Stimulated activated CD4-positive, alpha-beta T cell treated with anti-CD3 and anti-CD28 coated beads, Interleukin-2, amount 100 ng/mL, for 4 hours (primary cell): ENCODE data around the gene COL23A1.

Experiments used
- DNase-seq: peaks from one replicate; pipeline ENCODE4 v3.0.0-alpha.2; 2020; ENCODE audit warnings: low read depth

Gene COL23A1

DNA sequence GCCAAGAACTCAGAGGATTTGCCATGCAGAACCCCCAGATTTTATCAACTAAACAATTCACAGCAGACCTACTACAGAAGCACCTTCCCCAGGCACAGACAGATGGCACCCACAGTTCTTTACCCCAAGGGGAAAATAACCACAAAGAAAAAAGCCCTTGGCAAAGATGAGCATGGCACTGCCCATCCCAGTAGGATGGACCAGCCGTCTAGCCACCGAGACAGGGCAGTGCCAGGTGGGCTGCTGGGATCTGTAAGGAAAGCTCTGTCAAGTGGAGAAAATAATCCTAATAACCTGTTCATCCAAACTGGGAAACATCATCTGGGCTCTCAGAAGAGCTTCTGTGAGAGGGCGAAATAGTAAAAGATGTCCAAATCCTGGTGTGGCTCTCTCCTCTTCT is 130.0 kb downstream of the COL23A1 start:
- DNase-seq: no peak

DNA sequence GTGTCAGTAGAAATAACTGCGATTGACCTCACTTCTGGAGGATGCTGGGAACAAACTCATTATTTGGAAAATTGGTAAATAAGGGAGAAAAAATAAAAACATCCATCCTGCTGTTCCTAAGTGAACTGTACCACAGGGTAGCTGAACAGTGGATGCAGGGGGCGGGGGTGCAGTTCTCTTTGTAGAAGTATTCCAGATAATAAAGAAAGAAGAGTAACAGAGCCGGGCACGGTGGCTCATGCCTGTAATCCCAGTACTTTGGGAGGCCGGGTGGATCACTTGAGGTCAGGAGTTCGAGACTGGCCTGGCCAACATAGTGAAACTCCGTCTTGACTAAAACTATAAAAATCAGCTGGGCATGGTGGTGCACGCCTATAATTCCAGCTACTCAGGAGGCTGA is 132.1 kb downstream of the COL23A1 start:
- DNase-seq: no peak

DNA sequence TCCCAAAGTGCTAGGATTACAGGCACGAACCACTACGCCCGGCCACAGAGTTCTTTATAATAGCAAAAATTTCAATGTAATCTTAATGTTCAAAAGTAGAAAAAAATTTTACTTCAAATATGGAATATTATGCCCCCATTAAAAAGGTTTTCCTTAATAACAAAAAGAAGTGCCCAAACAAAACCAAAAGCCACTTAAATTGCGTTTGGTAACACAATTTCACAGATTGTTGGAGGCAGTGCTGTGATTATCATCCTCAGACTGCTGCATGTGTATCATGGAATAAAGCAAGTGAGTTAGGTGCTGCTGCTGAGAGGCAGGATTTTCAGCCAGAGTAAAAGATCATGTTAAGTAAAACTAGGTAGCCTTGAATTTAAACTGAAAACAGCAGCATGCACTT is 132.7 kb downstream of the COL23A1 start:
- DNase-seq: no peak

DNA sequence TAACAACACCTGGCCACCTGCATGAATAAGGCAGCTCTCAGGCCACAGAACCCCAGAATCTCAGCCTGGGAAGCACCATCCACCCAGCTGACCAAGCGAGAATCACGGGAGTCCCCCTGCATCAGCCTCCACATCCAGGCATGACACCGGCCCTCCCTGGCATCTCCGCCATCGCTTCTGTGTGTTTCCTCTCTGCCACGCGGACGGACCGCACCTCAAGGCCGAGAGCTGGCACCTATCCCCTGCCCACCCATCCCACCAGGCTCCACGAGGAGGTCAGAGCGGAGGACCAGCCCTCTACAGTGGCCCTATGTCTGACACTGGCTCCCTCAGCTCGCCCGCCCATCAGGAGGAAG is 134.7 kb downstream of the COL23A1 start:
- no peak for DNase-seq

DNA sequence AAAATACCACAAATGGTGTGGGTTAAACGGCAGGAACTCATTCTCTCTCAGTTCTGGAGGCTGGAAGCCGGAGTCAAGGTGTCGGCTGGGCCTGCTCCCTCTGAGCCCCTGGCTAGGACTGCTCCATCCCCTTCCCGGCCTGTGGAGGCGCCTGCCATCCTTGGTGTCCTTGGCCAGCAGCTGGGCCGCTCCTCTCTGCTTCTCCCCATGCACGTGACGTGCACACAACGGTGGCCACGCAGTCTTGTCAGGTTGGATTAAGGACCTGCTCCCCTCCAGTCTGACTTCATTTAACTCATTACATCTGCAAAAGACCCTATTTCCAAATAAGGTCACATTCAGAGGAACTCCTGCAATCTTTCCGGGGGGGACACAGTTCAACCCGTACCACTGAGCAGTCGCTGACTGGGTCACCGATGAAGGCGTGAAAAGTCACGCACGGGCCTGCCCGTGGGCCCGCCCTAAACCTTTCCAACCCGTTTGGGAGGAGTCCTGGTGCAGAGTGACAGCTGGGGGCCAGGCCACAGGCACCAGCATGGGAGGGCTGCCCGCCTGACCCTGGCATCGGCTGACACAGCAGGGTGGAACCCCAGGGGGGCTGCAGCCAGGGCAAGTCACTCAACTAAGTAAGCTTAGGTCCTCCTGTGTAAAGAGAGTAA is 135.2 kb downstream of the COL23A1 start:
- DNase-seq: no peak

DNA sequence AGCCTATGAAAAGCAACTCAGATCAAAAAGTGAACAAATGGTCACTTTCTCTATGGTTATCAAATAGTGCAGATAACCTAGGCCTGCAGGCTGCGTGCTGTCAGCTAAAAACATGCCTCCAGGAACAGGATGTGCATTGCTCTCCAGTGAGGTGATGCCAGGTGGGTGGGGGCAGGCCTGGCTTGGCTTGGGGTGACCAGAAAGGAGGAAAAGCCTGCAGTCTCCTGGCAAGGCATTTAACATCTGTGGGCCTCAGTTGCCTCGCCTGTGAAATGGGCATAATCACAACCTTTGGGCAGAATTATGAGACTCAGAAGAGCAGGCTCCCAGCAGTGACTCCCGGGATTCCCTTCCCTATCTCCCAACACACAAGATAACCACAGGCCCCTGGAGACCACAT is 135.9 kb downstream of the COL23A1 start:
- DNase-seq: no peak

DNA sequence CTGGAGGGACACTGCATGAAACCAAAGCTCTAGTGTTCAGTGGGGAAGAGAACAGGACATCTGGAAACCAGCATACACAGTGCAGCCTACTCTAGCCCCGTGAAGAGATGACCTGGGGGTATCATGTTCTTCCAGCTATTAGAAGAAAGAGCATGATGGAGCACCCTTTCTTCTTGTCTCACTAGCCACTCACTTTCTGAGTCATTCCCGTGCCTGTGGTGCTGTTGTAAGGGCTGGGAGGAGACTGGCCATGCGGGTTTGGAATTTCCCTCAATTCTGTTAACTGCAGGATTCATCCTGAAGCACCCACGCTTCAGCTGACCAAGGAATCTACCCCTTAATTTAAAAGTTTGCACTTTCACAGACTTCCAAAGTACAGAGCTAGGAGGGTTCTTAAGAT is 137.0 kb downstream of the COL23A1 start:
- no peak for DNase-seq

DNA sequence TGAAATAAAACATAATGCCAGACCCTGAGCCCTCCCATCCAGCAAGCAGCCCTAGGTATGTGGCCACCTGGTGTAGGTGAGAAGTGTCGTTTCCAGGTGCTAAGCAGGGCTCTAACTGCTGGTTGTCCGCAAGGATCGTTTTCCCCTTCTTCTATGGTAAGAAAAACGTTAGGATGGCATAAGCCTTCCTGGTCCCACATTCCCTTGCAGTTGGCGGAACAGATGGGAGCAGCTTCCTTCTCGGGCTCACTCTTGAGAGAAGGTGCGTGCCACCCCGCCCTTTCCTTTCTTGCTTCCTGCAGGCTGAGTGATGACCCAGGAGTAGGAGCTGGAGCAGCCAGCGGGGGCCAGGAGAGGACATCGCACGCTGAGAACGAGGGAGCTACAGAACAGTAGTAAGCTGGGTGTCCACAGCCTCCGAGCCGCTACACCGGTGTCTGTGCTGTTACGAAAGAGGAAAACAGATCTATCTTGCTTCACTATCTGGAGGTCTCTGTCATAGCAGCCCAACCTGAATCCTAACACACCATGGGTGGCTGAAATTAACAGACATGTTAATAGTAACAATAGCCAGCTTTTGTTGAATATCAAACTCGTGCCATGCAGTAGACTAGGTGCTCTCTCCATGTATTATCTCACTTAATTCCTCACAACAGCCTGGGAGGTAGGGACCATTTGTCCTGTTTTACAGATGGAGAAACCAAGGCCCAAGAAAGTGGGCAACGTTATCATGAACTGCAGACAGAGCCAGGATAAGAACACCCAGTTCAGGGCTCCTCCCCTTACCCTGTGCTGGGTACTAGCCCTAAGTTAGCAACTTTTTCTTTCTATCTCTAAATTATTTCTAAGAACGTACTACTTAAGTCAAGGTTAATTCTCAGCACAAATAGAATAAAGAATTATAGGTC is 139.8 kb downstream of the COL23A1 start:
- no peak for DNase-seq

DNA sequence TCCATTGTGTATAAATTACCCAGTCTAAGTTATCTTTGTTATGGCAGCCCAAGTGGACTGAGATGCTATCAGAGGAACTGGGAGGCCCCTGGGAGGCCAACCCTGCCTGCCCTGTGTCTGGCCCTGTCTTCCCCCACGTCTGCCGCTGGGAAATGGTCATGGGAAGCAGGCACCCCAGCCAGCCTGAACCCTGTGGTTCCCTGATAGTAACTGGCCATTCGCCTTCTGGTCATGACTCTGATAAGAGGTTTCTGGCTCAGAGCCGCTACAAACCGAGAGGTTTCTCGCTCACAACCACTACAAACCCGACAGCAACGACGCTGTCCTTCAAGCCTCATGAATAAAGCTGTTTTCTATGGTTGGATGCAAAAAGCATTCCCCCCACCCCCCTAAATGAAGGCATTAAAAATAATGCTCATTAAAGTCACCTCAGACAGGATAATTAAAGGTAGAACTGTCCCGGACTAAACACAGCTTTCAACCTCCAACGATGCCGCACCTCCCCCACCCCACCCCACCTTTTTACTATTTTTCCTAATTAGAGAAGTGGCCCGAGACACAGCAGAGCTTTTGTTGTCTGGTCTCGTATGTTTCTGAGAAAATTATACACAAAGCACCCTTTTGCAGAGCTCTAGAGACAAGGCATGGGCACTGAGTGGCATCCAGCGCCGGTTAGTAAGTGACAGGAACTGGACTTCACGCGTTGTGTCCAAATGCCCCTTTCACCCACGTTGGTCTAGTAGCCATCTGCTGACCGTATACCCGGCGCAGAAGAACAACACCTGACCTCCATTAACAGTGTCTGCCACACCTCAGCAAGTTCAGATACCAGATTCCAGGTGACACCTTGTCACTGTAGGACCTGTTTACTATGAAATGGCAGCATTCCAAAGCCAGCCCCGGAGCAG is 140.8 kb downstream of the COL23A1 start:
- no peak for DNase-seq

DNA sequence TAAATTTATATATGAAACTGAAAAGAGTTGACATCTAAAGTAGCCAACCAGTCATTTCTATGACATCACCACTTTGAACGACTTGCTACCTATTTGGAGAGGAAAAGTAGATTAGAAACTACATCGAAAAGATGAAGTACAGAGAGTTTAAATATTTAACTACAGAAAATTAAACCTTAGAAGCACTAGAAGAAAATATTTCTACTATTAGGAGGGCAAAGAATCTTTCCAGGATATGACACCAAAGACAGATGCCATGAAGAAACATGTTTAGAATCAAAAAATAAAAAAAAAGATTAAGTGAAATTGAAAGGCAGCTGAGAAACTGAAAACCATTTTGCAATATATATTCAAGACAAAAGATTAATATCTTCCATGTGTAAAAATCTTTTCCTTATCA is 144.7 kb downstream of the COL23A1 start:
- no peak for DNase-seq

DNA sequence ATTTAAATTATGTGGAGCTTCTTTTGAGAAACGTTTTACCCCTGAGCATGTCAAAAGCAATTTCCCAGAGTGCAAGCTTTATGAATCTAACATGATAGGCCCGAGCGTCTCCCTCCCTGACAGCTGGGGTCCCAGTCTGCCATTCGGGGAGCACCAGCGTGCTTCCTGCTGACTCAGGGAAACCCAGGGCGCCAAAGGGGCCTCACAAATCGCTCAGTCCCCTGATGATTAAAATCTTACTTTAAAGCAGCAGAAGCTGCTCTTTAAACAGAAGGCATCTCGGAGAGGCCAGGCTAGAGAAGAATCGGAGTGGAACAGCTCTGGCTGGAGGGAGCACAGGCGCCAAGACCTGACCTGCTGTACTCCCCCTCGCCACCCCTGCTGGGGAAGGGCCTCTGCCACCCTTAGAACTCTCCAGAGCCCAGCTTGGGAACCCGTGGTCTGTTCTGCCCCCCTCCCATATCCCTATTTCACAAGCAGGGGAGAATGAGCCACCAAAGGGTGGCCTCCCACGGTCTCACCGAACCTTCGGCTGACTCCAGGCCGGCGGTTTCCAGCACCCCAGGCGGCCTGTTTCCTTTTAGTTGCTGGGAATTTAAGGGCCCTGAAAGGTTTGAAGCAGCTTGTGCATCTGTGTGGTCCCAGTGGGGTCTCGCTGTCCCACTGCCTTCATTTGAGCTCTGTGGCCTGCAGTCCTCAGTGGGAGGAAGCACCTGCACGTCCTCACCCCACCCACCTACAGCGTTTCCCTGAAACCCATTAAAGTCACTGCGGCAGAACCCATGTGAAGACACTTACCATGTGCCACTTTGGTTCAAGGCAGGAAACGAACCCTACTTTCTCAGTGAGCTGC is 147.6 kb downstream of the COL23A1 start:
- no peak for DNase-seq

DNA sequence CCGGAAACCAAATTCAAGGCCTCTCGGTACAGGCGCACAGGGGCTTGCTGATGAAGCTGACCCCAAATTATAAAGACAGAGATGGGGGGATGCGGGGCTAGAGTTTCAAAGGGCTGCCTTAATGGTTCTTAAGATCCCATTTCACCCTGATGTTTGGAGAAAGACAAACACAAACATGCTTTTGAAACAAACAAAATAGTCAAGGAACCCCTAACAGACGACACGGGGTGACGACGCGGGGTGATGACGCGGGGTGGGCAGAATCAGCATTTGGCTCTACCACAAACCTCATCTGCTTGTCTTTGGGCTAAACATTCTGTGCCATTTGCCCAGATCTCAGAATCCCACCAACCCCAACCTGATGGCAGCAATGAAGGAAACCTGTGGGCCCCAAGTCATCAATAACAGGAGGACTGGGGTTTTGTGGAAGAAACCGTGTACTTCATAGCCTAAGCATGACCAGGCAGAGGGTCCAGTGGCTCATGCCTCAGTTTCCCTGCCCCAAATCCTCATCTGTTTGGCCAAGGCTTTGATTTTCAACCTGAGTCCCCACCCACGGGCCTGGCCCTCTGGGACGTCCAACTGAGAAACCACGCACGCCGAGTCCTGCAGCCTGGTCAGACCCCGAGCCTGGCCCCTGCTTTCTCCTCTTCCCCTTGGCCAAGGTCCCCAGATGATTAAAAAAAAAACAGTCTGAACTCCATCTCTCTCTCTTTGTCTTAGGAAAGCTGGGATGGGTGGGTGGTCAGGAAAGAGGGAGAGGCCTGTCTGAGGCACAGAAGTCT is 148.5 kb downstream of the COL23A1 start:
- DNase-seq: no peak

DNA sequence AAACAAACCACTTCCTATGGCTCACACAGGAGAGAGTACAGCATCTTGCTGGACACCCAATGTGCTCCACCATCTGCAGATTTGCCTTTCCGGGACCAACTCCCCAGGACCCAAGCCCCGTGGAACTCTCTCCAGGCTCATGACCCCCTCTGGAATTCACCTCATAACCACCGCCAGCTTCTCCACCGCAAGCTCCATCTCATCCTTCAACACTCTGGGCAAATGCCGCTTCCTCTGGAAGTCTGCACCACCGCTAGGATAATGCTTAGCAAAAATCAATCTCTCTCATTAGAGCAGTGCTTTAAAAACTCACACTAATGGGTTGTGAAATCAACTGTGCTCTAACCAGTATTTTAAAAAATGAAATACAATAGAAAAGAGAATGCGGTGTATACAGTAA is 150.0 kb downstream of the COL23A1 start:
- DNase-seq: no peak

DNA sequence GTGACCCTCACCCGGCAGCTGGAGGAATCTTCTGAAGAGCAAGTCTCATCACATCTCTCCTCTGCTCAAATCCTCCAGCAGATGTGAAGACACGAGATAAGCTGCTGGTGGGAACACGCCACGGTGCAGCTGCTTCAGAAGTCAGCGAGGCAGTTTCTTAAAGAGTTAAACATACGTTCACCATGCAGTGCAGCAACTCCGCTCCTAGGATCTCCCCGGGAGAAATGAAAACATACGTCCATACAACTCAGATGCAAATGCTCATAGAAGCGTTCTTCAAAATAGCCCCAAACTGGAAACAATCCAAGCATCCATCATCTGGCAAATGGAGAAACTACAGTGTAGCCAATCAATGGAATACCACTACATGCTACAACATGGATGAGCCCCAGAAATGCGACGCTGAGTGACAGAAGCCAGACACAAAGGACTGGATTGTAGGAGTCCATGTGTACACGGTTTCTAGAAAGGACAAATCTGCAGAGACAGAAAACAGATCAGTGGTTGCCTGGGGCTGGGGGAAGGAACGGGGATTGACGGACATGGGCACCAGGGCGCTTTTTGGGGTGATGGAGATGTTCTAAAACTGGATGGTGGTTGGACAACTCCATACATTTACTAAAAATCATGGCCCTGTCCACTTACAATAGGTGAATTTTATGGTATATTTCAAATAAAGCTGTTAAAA is 150.6 kb downstream of the COL23A1 start:
- no peak for DNase-seq

DNA sequence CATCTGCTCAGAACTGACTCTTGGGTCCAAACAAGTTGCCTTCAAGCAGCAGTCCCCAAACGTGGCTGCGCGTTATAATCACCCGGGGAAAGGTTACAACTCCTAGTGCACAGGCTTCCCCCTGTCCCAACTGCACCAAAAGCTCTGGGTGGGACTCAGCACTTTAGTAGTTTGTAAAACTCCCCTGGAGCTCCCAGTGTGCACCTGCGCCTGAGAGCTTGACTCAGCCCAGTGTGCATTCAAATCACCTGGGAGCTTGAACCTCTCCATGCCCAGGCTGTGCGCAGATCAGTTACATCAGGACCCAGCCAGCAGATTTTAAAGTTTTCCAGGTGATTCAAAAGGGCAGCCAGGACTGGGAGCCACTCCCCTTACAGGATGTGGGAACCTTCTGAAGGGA is 151.4 kb downstream of the COL23A1 start:
- DNase-seq: no peak

DNA sequence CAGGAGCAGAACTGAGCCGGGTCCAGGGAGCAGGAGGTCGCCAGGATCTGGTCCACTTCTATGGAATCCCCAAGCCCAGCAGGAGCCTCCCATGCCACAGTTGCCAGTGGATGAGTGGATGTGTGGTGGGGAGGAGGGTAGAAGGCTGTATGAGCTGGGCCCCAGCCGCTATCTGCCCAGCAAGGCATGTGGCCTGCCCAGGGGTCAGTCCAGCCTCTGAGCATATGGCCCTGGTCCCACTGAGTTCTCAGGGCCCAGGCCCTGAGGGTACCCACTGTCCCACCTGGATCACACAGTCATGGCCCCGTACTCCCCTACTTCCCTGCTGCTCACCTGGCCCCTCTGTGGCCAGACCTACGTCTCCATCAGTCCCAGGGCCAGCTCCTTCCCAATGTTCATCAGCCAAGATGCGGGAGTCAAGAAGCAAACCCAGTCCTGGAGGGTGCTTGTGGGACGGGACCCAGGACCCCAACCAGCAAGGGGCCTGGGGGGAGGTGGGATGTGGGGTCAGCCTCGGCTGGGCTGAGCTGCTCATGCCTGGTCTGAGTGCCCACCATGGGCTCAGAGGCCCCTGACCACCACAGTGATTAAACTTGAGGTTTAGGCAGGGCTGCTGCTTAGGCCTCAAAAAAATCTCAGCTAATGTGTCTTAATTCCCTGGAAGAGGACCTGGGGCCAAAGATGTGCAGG is 152.7 kb downstream of the COL23A1 start:
- DNase-seq: no peak

DNA sequence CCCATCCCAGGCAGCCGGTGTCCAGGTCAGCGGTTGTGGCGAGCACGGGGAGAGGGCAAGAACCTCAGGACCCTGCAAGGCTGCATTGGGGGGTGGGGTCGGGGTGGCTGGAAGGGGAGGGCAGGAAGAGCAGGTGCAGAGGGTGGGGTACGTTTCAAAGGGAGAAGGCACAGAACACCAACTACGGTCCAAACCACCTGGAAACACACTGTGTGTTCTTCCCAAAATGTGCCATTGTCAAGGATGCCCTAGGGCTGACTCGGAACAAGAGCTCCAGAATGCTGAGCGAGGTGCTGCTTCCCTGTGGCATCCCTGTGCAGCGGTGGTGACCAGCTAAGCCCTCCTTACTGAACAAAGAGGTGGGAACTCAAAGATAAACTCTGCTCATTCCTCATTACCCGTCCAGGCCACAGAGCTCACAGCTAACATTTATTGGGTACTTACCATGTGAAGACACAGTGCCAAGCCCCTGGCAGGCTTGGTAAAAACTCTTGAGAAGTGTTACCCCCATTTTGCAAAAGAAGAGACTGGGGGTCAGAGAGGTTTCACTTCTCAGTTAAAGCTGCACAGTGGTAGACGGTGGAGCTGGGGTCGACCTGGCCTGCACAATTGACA is 153.8 kb downstream of the COL23A1 start:
- no peak for DNase-seq

DNA sequence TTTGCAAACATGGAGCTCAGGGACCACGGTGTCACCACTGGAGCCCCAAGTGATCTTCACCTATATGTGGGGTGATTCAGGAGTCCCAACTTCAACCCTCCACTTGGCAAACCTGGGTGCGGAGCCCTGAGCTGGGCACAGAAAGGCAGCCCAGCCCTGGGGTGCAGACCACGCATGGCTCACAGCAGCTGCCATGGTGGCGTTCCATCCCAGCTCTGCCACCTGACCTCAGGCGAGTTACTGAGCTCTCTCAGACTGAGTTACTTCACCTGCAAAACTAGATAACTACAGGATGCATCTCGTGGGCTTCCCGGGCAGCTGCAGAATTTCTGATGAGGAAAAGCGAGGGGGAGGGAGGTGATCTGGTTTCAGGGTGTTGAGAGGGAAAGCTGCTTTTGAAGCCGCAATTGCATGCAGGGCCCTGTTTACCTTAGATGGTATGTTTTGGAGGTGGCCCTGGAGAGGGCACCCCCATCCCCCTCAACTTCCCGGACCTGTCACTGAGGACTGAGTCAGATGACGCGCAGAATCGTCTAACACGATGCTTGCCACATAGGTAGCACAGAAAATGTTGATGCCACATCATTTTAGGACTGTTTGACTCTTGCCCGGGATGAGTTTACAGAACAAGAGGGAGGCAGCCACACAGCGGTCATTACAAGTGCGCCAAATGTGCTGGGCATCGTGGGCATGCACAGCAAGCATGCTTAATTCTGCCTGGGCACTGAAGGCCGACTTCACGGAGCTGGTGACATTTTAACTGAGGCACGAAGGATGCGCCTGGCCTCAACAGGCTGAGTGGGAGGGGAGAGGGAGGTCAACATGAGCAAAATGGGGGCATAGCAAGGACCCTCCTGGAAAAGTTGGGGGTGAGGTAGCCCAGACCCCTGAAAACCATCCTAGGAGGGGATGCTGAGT is 154.6 kb downstream of the COL23A1 start:
- DNase-seq: no peak
